Endothelial cell of umbilical vein (primary cell): Measurements from ENCODE around the gene GM2A. TPM values are rescaled to one million over a fixed set of nuclear protein-coding genes. Genes with fewer than 3 reads are reported as not detected.

Experiments
- BruUV-seq: library from RNA; stranded (reverse); fragments of 400-500 nt; replicated peaks from 2 replicates; lab custom pipeline; 2021; lab: Mats Ljungman, UMichigan
- CTCF ChIA-PET: fragments of 300-600, 350-600 bp; sonication (Branson Sonifier 250); formaldehyde crosslinking; loops from one replicate; lab custom pipeline; 2021; ENCODE audit warnings: antibody characterized with exemption, inconsistent platforms; lab: Charles Lee
- POLR2A ChIA-PET: fragments of 300-600, 350-600 bp; sonication (Branson Sonifier 250); formaldehyde crosslinking; loops from one replicate; lab custom pipeline; 2021; ENCODE audit warnings: antibody characterized with exemption, inconsistent platforms; lab: Charles Lee
- DNase-seq: peaks from one replicate; pipeline ENCODE4 v3.0.0-alpha.2; 2011; ENCODE audit warnings: low read depth, low spot score
- FAIRE-seq: peaks from 2 replicates; lab custom pipeline; 2011; peaks lifted over from hg19 to GRCh38; lab: Jason Lieb, UNC
- H2AFZ ChIP-seq: 2 replicates; pipeline ENCODE4 v1.6.0; 2012; ENCODE audit warnings: low read depth, low read length, control low read depth, inconsistent platforms
- H3K27ac ChIP-seq: 2 replicates; pipeline ENCODE4 v1.5.1; 2011; ENCODE audit warnings: low read depth, mild to moderate bottlenecking, control low read depth, low read length, moderate library complexity; ENCODE audit not compliant: insufficient read depth
- H3K27me3 ChIP-seq, 2 experiments: 2 replicates each; pipeline versions ENCODE4 v1.6.0 to v1.6.1; 2011; ENCODE audit warnings: low read length in 2 of 2, mixed read lengths in 1 of 2; ENCODE audit not compliant: control insufficient read depth in 2 of 2, insufficient read depth in 2 of 2
- H3K36me3 ChIP-seq, 2 experiments: 2 replicates in 1 of 2; 3 replicates in 1 of 2; pipeline ENCODE4 v1.5.1; 2011; ENCODE audit warnings: low read length in 2 of 2, mild to moderate bottlenecking in 1 of 2, moderate library complexity in 1 of 2; ENCODE audit not compliant: control insufficient read depth in 2 of 2, insufficient read depth in 2 of 2; ENCODE audit errors: extremely low read depth in 1 of 2
- H3K4me1 ChIP-seq: 3 replicates; pipeline ENCODE4 v1.5.1; 2011; ENCODE audit warnings: mild to moderate bottlenecking, low read length; ENCODE audit not compliant: control insufficient read depth, insufficient read depth; ENCODE audit errors: extremely low read depth
- H3K4me2 ChIP-seq: 2 replicates; pipeline ENCODE4 v1.6.1; 2011; ENCODE audit warnings: low read length, control low read depth, mixed read lengths; ENCODE audit not compliant: insufficient read depth
- H3K4me3 ChIP-seq, 3 experiments: fragments of 200-600 bp in 1 of 3; sonication (generic), shearing (Covaris generic) in 1 of 3; replicated peaks in 1 of 3; 2 replicates each; pipeline ENCODE4 v1.5.1; 2011 to 2016; ENCODE audit warnings: control low read depth in 3 of 3, low read length in 3 of 3, mild to moderate bottlenecking in 2 of 3, inconsistent platforms in 1 of 3, low read depth in 1 of 3, moderate library complexity in 1 of 3; ENCODE audit not compliant: insufficient read depth in 1 of 3
- H3K79me2 ChIP-seq: 2 replicates; pipeline ENCODE4 v1.6.0; 2012; ENCODE audit warnings: low read length, inconsistent platforms; ENCODE audit not compliant: control insufficient read depth, insufficient read depth
- H3K9ac ChIP-seq: replicated peaks from 2 replicates; pipeline ENCODE3; 2011; ENCODE audit warnings: low read length, control low read depth; ENCODE audit not compliant: insufficient read depth; ENCODE audit errors: extremely low read depth
- H3K9me1 ChIP-seq: replicated peaks from 3 replicates; pipeline ENCODE4 v1.6.0; 2011; ENCODE audit warnings: mild to moderate bottlenecking, low read length; ENCODE audit not compliant: control insufficient read depth, insufficient read depth; ENCODE audit errors: extremely low read depth
- H3K9me3 ChIP-seq: replicated peaks from 2 replicates; pipeline ENCODE4 v1.5.1; 2012; ENCODE audit warnings: low read length, inconsistent platforms; ENCODE audit not compliant: control insufficient read depth, insufficient read depth
- H4K20me1 ChIP-seq: replicated peaks from 2 replicates; pipeline ENCODE3; 2011; ENCODE audit warnings: mild to moderate bottlenecking, low read length; ENCODE audit not compliant: control insufficient read depth, insufficient read depth; ENCODE audit errors: extremely low read depth
- EZH2 ChIP-seq: IDR thresholded peaks from 2 replicates; pipeline ENCODE4 v1.6.1; 2012; ENCODE audit warnings: borderline replicate concordance, low read depth, mild to moderate bottlenecking, moderate library complexity, low read length, inconsistent platforms; ENCODE audit not compliant: severe bottlenecking
- FOS ChIP-seq: IDR thresholded peaks from 2 replicates; pipeline ENCODE4 v1.6.1; 2011; ENCODE audit warnings: mild to moderate bottlenecking, low read length, moderate library complexity, borderline replicate concordance; ENCODE audit not compliant: insufficient read depth
- GATA2 ChIP-seq: IDR thresholded peaks from 2 replicates; pipeline ENCODE4 v1.7.0; 2011; ENCODE audit warnings: low read depth, mild to moderate bottlenecking, moderate library complexity, mixed read lengths, low read length; ENCODE audit not compliant: insufficient read length, insufficient read depth
- JUN ChIP-seq: IDR thresholded peaks from 2 replicates; pipeline ENCODE4 v1.6.1; 2011; ENCODE audit warnings: borderline replicate concordance, low read depth; ENCODE audit not compliant: insufficient read length, insufficient read depth
- MYC ChIP-seq: IDR thresholded peaks from one replicate; pipeline ENCODE4 v1.6.1; 2011; ENCODE audit warnings: mild to moderate bottlenecking, low read depth, low read length
- POLR2A ChIP-seq: IDR thresholded peaks from 2 replicates; pipeline ENCODE4 v1.6.1; 2012; ENCODE audit warnings: low read depth, mild to moderate bottlenecking, control low read depth, low read length
- POLR2AphosphoS5 ChIP-seq: IDR thresholded peaks from 2 replicates; pipeline ENCODE4 v1.6.1; 2012; ENCODE audit warnings: low read depth, mild to moderate bottlenecking, control low read depth, low read length, moderate library complexity; ENCODE audit not compliant: insufficient read depth
- dilution Hi-C: fragments of 300-500 bp; cut with MboI; formaldehyde crosslinking; loops from one replicate; pipeline ENCODE4 v1.15.0; 2019; ENCODE audit warnings: low sequenced_read_pairs; ENCODE audit not compliant: extremely low pct_ligation_motif_present
- intact Hi-C: fragments of 100-400 bp; cut with micrococcal nuclease; formaldehyde crosslinking; loops from one replicate; pipeline ENCODE4 v1.10.0; 2022
- polyA plus RNA-seq, 4 experiments: library from polyadenylated mRNA; depleted of rRNA in 3 of 4; stranded (reverse) in 3 of 4; unstranded in 1 of 4; fragments of >200 nt; gene quantifications; 2 replicates each; pipeline versions ENCODE4 v1.2.1 to v1.2.3, GENCODE V29; 2011 to 2012; ENCODE audit warnings: missing spikeins in 1 of 4
- total RNA-seq: library from RNA; stranded (reverse); gene quantifications from 2 replicates; pipeline ENCODE4 v1.2.3, GENCODE V29; 2021
- TF ChIP-seq, protein P1 (sequence below): IDR thresholded peaks from 2 replicates; pipeline ENCODE4 v1.6.1; 2011; ENCODE audit not compliant: insufficient read depth, insufficient read length
- TF ChIP-seq, protein P2 (sequence below), 2 donors: IDR thresholded peaks; 1 replicate in 1 of 2; 2 replicates in 1 of 2; pipeline ENCODE4 v1.5.1; 2011; ENCODE audit warnings: low read length in 2 of 2, mild to moderate bottlenecking in 2 of 2, moderate library complexity in 2 of 2, control low read depth in 1 of 2, inconsistent platforms in 1 of 2, low read depth in 1 of 2; ENCODE audit not compliant: insufficient read depth in 1 of 2; ENCODE audit errors: extremely low read depth in 1 of 2

The GM2A gene
- total and polyA plus RNA-seq, 2 donors (not counting 3 experiments of a cell fraction or from before 2014, with no cell fraction given): 14.0 to 21.2 TPM

DNA sequence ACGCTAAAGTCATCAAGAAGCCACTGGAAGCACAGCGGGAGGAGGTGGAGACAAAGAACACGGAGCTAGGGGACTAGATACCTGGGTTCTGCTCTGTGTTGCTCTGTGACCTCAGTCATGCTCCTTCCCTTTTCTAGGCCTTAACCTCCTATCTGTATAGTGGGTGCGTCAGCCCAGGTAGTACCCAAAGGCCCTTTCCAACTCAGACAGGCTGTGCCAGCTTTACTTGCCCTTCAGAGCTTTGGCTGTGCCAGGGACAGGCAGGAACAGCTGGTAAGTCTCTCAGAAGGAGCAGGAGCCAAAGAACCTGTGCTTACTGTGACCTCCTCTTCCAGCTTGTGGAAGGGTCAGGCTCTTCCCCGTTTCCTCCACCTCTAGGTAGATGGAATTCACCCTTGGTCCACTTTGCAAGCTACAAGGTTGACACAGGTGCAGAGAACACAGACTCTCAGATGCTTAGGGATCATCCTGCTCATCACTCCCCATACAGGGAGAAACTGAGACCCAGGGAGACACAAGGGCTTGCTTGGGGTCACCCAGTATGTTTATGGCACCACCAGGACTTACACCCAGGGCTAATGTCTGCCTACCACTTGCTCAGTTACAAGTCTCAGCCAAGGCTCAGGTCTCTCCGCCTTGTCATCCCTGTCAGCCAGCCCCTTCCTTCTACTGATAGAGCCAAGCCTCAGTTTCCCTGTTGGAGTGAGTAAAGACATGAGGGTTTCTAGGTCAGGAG is 30.8 kb upstream of the GM2A start:
- no peaks in the 10 kb centered on the region for H3K9me1 ChIP-seq
- POLR2A ChIA-PET: no interaction called here

More for the DNA sequence above, 30.8 kb upstream of the GM2A start:
- Histone ChIP-seq H3K4me2 (no peak overlapping the region), H3K4me3 (no peak overlapping the region), H3K79me2 (no peaks in the 10 kb centered on the region), H3K9ac (no peak overlapping the region), H3K4me1 (peaks cover 6% of the 10 kb centered on the region), H2AFZ (no peak overlapping the region), H4K20me1 (no peaks in the 10 kb centered on the region), H3K27me3 (no peaks in the 10 kb centered on the region), H3K36me3 (no peaks in the 10 kb centered on the region), H3K9me3 (no peaks in the 10 kb centered on the region), H3K27ac (no peak overlapping the region)
- intact Hi-C loops (no loop called here), dilution Hi-C loops (no loop called here)
- CTCF ChIA-PET: interaction anchor here (1.3 to 4.1 kb wide), 6 partner anchors 8 to 107 kb away, joined by 4 to 32 read pairs (median 10); no protein-coding TSS in a partner anchor
- FAIRE-seq (no peak), DNase-seq (no peak)
- TF ChIP-seq, protein P1, sequence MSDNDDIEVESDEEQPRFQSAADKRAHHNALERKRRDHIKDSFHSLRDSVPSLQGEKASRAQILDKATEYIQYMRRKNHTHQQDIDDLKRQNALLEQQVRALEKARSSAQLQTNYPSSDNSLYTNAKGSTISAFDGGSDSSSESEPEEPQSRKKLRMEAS: no peak
- TF ChIP-seq FOS (no peak), EZH2 (no peak), POLR2AphosphoS5 (no peak), POLR2A (no peak), MYC (no peak), GATA2 (no peak), JUN (no peak)
- TF ChIP-seq, protein P2, sequence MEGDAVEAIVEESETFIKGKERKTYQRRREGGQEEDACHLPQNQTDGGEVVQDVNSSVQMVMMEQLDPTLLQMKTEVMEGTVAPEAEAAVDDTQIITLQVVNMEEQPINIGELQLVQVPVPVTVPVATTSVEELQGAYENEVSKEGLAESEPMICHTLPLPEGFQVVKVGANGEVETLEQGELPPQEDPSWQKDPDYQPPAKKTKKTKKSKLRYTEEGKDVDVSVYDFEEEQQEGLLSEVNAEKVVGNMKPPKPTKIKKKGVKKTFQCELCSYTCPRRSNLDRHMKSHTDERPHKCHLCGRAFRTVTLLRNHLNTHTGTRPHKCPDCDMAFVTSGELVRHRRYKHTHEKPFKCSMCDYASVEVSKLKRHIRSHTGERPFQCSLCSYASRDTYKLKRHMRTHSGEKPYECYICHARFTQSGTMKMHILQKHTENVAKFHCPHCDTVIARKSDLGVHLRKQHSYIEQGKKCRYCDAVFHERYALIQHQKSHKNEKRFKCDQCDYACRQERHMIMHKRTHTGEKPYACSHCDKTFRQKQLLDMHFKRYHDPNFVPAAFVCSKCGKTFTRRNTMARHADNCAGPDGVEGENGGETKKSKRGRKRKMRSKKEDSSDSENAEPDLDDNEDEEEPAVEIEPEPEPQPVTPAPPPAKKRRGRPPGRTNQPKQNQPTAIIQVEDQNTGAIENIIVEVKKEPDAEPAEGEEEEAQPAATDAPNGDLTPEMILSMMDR (IDR thresholded peaks at IDR 0.05; ENCODE audit: extremely low read depth in 1 of 2, insufficient read depth in 1 of 2, low read depth in 1 of 2, low read length in 2 of 2): no peak
- BruUV-seq: no TSS peak
